Putamen (tissue), 1 donor: ENCODE measurements around the gene TGFA.

Experiments used
- DNase-seq: peaks from one replicate; pipeline ENCODE4 v3.0.0-alpha.2; 2016; ENCODE audit warnings: low spot score

The TGFA gene

GRCh38 chr2:70552501-70553333 lies 909 bp downstream of the TGFA start:
- no peak for DNase-seq

- DNase-seq = no peak
Measured at GRCh38 chr2:70551167-70551566, 2.5 kb downstream of the TGFA start.

GRCh38 chr2:70549962-70550361 lies 3.7 kb downstream of the TGFA start:
- DNase-seq = no peak

- no peak for DNase-seq
Measured at GRCh38 chr2:70549064-70549710, 4.4 kb downstream of the TGFA start.

GRCh38 chr2:70548233-70548632 lies 5.4 kb downstream of the TGFA start:
- DNase-seq = no peak

- DNase-seq = no peak
Measured at GRCh38 chr2:70546885-70547284, 6.7 kb downstream of the TGFA start.

- DNase-seq = no peak
Measured at GRCh38 chr2:70546376-70546775, 7.2 kb downstream of the TGFA start.

- no peak for DNase-seq
Measured at GRCh38 chr2:70541481-70542020, 12.1 kb downstream of the TGFA start.

GRCh38 chr2:70537840-70538239 lies 15.8 kb downstream of the TGFA start:
- no peak for DNase-seq

- no peak for DNase-seq
Measured at GRCh38 chr2:70536517-70537055, 17.0 kb downstream of the TGFA start.

GRCh38 chr2:70535573-70535972 lies 18.1 kb downstream of the TGFA start:
- no peak for DNase-seq

GRCh38 chr2:70534183-70534836 lies 19.3 kb downstream of the TGFA start:
- DNase-seq = no peak

- no peak for DNase-seq
Measured at GRCh38 chr2:70532244-70532935, 21.2 kb downstream of the TGFA start.

- no peak for DNase-seq
Measured at GRCh38 chr2:70531419-70532086, 22.1 kb downstream of the TGFA start.

GRCh38 chr2:70529610-70530009 lies 24.0 kb downstream of the TGFA start:
- no peak for DNase-seq

- DNase-seq = no peak
Measured at GRCh38 chr2:70528929-70529328, 24.7 kb downstream of the TGFA start.

GRCh38 chr2:70528276-70528675 lies 25.4 kb downstream of the TGFA start:
- DNase-seq = no peak

- DNase-seq = no peak
Measured at GRCh38 chr2:70527447-70528080, 26.1 kb downstream of the TGFA start.

GRCh38 chr2:70526126-70526525 lies 27.5 kb downstream of the TGFA start:
- DNase-seq = no peak

GRCh38 chr2:70525032-70525431 lies 28.6 kb downstream of the TGFA start:
- no peak for DNase-seq
